ENCODE data around the gene SPOCK1.
"Not testable (repeated sequence)": the region's sequence is repeated elsewhere in the genome, so short reads cannot be mapped to it uniquely, and the experiment has no call there.

Gene SPOCK1

GRCh38 chr5:137252512-137252911, 246.6 kb downstream of the SPOCK1 start:
- no peak for DNase-seq

GRCh38 chr5:137250421-137250820, 248.7 kb downstream of the SPOCK1 start:
- no peak for DNase-seq

DNA sequence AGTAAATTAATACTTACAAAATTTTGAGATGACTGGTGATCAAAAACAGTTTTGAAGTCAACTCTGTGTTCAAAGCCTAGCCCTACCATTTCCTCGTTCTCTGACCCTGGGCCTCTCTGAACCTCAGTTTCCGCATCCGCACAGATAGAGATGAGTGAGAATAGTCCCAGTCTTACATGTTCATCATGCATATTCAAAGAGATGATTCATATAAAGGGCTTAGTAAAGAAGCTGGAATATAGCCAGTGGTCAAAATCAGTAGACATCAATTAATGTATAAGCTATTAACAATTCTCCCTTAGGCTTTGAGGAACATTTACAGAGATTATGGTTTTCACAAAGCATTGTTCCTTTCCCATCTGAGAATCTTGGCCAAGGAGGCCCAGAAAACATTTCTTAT, 250.6 kb downstream of the SPOCK1 start:
- DNase-seq = no peak

- DNase-seq = no peak
Observed at GRCh38 chr5:137245438-137245837, 253.7 kb downstream of the SPOCK1 start.

DNA sequence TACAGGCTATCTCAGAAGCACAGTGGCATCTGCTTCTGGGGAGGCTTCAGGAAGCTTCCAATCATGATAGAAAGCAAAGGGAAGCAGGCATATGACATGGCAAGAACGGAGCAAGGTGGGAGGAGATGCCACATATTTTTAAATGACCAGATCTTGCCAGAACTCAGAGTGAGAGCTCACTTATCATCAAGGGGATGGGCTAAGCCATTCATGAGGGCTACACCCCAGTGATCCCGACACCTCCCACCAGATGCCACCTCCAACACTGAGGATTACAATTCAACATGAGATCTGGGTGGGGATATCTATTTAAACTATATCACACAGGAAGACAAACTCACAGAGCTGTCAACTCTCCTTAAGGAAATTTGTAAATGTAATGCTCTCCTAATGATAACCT, 258.8 kb downstream of the SPOCK1 start:
- DNase-seq = no peak

DNA sequence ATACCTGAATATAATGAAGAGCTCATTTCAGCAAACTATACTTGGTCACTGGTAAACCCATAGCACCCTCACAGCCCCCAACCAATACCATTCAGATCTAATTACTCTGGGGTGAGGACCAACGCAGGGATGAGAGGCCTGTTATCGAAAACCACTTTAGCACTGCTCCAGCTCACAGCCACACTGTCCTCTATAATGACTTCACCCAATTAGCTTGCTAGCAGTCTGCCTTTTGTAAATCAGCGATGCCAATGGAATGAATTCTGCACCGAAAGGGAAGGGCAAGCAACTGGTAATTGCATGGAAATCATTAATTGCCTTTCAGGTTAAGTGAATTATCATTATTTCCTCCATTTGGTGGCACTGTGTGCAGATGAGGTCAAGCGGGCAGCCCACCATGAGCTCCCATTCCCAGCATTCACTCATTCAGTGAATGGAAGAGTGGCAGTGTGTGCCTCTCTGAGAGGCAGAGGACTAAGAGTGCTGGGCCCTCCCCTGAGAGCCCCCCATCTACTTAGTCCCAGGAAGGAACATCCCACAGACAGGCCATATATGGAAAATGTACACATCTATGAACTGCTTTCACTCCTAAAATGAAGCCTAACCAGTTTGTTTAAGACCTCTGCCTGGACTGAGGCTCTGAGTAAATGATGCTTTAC, 262.1 kb downstream of the SPOCK1 start:
- DNase-seq = no peak

- no peak for DNase-seq
Observed at GRCh38 chr5:137236252-137236651, 262.9 kb downstream of the SPOCK1 start.

GRCh38 chr5:137234973-137235943, 263.9 kb downstream of the SPOCK1 start:
- no peak for DNase-seq

- no peak for DNase-seq
Observed at GRCh38 chr5:137233726-137234125, 265.4 kb downstream of the SPOCK1 start.

DNA sequence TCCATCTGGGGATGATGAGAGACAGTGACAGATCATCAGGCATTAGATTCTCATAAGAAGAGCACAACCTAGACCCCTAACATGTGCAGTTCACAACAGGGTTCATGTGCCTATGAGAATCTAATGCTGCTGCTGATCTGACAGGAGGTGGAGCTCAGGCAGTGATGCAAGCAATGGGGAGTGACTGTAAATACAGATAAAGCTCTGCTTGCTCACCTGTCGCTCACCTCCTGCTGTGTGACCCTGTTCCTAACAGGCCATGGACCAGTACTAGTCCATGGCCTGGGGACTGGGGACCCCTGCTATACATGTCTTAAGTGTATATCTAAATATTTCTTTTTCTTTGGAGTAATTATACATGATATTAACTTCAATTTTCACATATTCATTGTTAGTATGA, 265.8 kb downstream of the SPOCK1 start:
- DNase-seq = not testable (repeated sequence)

DNA sequence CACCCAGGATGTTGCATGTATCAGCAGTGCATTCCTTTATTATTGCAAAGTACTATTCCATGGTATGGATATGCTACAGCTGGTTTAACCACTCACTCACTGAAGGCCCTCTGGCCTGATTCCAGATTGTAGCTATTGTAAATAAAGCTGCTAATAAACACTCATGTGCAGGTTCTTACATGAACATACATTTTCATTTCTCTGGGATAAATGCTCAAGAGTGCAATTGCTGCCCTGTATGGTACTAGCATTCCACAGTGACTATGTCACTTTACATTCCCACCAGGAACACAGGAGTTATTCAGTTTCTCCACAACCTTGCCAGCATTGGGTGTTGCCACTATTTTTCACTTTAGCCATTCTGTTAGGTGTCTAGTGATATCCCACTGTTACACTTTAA, 267.6 kb downstream of the SPOCK1 start:
- no peak for DNase-seq

DNA sequence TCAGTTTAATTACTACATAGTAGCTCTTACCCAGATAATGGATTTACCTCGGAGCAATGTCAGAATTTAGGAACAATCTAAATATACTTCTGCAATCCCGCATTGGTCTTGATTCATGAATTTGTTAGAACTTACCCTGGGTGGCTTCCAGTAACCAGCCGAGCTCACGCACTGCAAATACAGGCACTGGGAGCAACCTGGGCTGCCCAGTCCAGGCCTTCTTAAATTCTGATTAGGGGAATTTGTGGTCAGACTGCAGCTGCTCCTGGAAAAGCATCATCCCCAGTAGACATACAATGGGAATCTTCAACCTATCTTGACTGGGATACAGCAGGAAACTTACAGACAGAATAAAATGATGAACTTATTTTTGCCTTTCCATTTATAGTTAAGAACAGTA, 270.3 kb downstream of the SPOCK1 start:
- DNase-seq = no peak

GRCh38 chr5:137226081-137226480, 273.0 kb downstream of the SPOCK1 start:
- DNase-seq = no peak

DNA sequence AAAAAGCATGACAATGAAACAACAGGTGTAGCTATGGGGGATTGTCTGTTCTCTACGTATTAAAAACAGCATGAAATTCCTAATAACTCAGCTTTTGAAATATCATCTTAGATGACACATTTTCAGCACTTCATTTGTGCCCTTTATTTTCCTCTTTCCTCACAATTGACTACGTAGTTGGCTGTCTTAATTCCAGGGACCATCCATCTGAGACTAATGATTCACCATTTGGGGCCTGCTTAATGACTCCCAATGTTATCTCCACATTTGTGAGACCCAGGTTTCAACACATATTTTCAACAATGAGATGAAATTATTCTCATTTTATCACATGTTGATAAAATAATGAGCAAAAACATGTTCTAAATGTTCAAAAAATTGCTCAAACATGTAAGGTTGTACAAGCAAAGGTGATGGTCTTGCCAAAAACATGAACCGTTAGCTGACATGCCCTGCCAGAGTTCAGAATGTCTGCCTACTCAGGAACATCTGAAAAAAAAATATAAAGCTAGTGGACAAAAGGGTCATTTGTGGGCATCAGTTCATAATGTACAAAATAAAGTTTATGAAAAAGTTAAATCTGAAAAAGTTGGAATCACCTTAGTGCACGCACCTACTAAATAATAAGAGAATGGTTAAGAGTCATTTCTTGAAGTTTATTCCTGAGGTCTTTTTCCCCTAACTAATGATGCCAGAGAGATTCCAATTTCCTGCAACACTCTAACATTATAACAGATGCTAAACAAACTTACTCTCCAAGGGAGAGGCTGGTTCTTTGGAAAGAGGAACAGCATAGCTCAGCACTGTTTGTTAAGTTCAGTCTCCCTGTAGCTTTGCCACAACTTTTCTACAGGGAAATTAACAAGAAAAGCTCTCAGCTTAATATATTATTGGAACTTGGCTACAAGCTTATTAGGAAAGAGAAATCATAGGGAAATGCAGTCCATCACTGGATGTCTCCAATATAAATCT, 275.5 kb downstream of the SPOCK1 start:
- no peak for DNase-seq

GRCh38 chr5:137221943-137222342, 277.2 kb downstream of the SPOCK1 start:
- DNase-seq = no peak

DNA sequence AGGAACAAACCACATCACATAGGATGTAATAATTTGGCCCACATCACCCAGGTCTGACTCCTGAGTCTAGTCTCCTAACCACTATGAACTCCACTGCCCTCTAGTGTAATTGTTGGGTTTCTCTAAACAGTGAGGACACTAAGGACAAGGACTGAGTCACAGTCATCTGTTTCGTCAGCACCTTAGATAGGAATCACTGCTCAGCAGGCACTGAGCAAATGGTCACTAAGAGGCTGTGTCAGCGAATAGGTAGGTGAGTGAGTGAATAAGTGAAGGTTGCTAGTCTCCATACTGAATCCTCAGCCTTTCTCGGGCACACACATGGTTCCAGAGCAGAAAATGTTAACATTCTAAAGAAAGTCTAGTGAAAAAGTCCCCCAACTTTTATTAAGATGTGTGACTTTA, 278.6 kb downstream of the SPOCK1 start:
- DNase-seq = peak; percentile 16 to 83

- DNase-seq = no peak
Observed at GRCh38 chr5:137218896-137219295, 280.2 kb downstream of the SPOCK1 start.

GRCh38 chr5:137218471-137218870, 280.7 kb downstream of the SPOCK1 start:
- no peak for DNase-seq

GRCh38 chr5:137217599-137218200, 281.4 kb downstream of the SPOCK1 start:
- no peak for DNase-seq

GRCh38 chr5:137216976-137217598, 282.0 kb downstream of the SPOCK1 start:
- no peak for DNase-seq

DNA sequence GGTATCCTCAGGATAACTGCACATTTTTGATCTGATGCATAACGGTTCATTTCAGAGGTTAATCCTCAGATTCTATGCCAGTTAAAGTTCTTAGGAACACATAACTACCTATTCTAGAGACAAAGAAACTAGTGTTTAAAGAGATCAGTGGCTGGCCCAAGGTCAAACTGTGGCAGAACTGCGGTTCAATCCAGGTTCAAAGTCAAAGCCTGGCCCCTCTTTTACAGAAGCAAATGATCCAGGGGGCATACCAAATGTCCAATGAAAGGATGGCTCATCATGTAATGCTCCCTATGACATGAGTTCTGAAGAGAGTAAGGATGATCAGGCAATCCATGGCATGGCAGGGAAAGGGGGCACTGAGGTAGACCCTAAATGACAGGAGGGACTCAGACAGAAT, 283.3 kb downstream of the SPOCK1 start:
- no peak for DNase-seq

DNA sequence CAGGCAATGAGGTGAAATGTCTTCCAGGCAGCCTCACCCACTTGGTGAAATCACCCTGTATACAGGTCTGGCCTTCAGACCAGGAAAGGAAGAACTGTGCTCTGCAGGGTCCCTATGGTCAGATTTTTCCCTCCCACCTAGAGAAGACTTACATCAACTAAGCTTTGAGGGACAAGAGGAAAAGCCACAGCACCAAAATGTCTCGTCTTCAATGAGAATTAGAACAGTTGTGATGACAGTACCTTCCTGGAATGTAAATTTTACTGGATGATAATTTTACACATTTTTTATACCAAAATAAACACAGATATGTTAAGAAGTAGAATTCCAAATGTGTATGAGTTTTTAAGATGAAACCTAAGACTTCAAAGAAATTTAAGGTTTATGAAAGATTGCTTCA, 283.9 kb downstream of the SPOCK1 start:
- no peak for DNase-seq

All from NCI-H526 (cell line).